Endothelial cell of umbilical vein (primary cell): Measurements from ENCODE around the gene TRPM3. TPM values are rescaled to one million over a fixed set of nuclear protein-coding genes. Genes with fewer than 3 reads are reported as not detected.

Experiments used
- BruUV-seq: library from RNA; stranded (reverse); fragments of 400-500 nt; replicated peaks from 2 replicates; lab custom pipeline; 2021; lab: Mats Ljungman, UMichigan
- CTCF ChIA-PET: fragments of 300-600, 350-600 bp; sonication (Branson Sonifier 250); formaldehyde crosslinking; loops from one replicate; lab custom pipeline; 2021; ENCODE audit warnings: antibody characterized with exemption, inconsistent platforms; lab: Charles Lee
- POLR2A ChIA-PET: fragments of 300-600, 350-600 bp; sonication (Branson Sonifier 250); formaldehyde crosslinking; loops from one replicate; lab custom pipeline; 2021; ENCODE audit warnings: antibody characterized with exemption, inconsistent platforms; lab: Charles Lee
- DNase-seq: peaks from one replicate; pipeline ENCODE4 v3.0.0-alpha.2; 2011; ENCODE audit warnings: low read depth, low spot score
- FAIRE-seq: peaks from 2 replicates; lab custom pipeline; 2011; peaks lifted over from hg19 to GRCh38; lab: Jason Lieb, UNC
- H2AFZ ChIP-seq: 2 replicates; pipeline ENCODE4 v1.6.0; 2012; ENCODE audit warnings: low read depth, low read length, control low read depth, inconsistent platforms
- H3K27ac ChIP-seq: 2 replicates; pipeline ENCODE4 v1.5.1; 2011; ENCODE audit warnings: low read depth, mild to moderate bottlenecking, control low read depth, low read length, moderate library complexity; ENCODE audit not compliant: insufficient read depth
- H3K27me3 ChIP-seq, 2 experiments: 2 replicates each; pipeline versions ENCODE4 v1.6.0 to v1.6.1; 2011; ENCODE audit warnings: low read length in 2 of 2, mixed read lengths in 1 of 2; ENCODE audit not compliant: control insufficient read depth in 2 of 2, insufficient read depth in 2 of 2
- H3K36me3 ChIP-seq, 2 experiments: 2 replicates in 1 of 2; 3 replicates in 1 of 2; pipeline ENCODE4 v1.5.1; 2011; ENCODE audit warnings: low read length in 2 of 2, mild to moderate bottlenecking in 1 of 2, moderate library complexity in 1 of 2; ENCODE audit not compliant: control insufficient read depth in 2 of 2, insufficient read depth in 2 of 2; ENCODE audit errors: extremely low read depth in 1 of 2
- H3K4me1 ChIP-seq: 3 replicates; pipeline ENCODE4 v1.5.1; 2011; ENCODE audit warnings: mild to moderate bottlenecking, low read length; ENCODE audit not compliant: control insufficient read depth, insufficient read depth; ENCODE audit errors: extremely low read depth
- H3K4me2 ChIP-seq: 2 replicates; pipeline ENCODE4 v1.6.1; 2011; ENCODE audit warnings: low read length, control low read depth, mixed read lengths; ENCODE audit not compliant: insufficient read depth
- H3K4me3 ChIP-seq, 3 experiments: fragments of 200-600 bp in 1 of 3; sonication (generic), shearing (Covaris generic) in 1 of 3; replicated peaks in 1 of 3; 2 replicates each; pipeline ENCODE4 v1.5.1; 2011 to 2016; ENCODE audit warnings: control low read depth in 3 of 3, low read length in 3 of 3, mild to moderate bottlenecking in 2 of 3, inconsistent platforms in 1 of 3, low read depth in 1 of 3, moderate library complexity in 1 of 3; ENCODE audit not compliant: insufficient read depth in 1 of 3
- H3K79me2 ChIP-seq: 2 replicates; pipeline ENCODE4 v1.6.0; 2012; ENCODE audit warnings: low read length, inconsistent platforms; ENCODE audit not compliant: control insufficient read depth, insufficient read depth
- H3K9ac ChIP-seq: replicated peaks from 2 replicates; pipeline ENCODE3; 2011; ENCODE audit warnings: low read length, control low read depth; ENCODE audit not compliant: insufficient read depth; ENCODE audit errors: extremely low read depth
- H3K9me1 ChIP-seq: replicated peaks from 3 replicates; pipeline ENCODE4 v1.6.0; 2011; ENCODE audit warnings: mild to moderate bottlenecking, low read length; ENCODE audit not compliant: control insufficient read depth, insufficient read depth; ENCODE audit errors: extremely low read depth
- H3K9me3 ChIP-seq: replicated peaks from 2 replicates; pipeline ENCODE4 v1.5.1; 2012; ENCODE audit warnings: low read length, inconsistent platforms; ENCODE audit not compliant: control insufficient read depth, insufficient read depth
- H4K20me1 ChIP-seq: replicated peaks from 2 replicates; pipeline ENCODE3; 2011; ENCODE audit warnings: mild to moderate bottlenecking, low read length; ENCODE audit not compliant: control insufficient read depth, insufficient read depth; ENCODE audit errors: extremely low read depth
- CTCF ChIP-seq, 2 donors: IDR thresholded peaks; 1 replicate in 1 of 2; 2 replicates in 1 of 2; pipeline ENCODE4 v1.5.1; 2011; ENCODE audit warnings: low read length in 2 of 2, mild to moderate bottlenecking in 2 of 2, moderate library complexity in 2 of 2, control low read depth in 1 of 2, inconsistent platforms in 1 of 2, low read depth in 1 of 2; ENCODE audit not compliant: insufficient read depth in 1 of 2; ENCODE audit errors: extremely low read depth in 1 of 2
- EZH2 ChIP-seq: IDR thresholded peaks from 2 replicates; pipeline ENCODE4 v1.6.1; 2012; ENCODE audit warnings: borderline replicate concordance, low read depth, mild to moderate bottlenecking, moderate library complexity, low read length, inconsistent platforms; ENCODE audit not compliant: severe bottlenecking
- FOS ChIP-seq: IDR thresholded peaks from 2 replicates; pipeline ENCODE4 v1.6.1; 2011; ENCODE audit warnings: mild to moderate bottlenecking, low read length, moderate library complexity, borderline replicate concordance; ENCODE audit not compliant: insufficient read depth
- GATA2 ChIP-seq: IDR thresholded peaks from 2 replicates; pipeline ENCODE4 v1.7.0; 2011; ENCODE audit warnings: low read depth, mild to moderate bottlenecking, moderate library complexity, mixed read lengths, low read length; ENCODE audit not compliant: insufficient read length, insufficient read depth
- JUN ChIP-seq: IDR thresholded peaks from 2 replicates; pipeline ENCODE4 v1.6.1; 2011; ENCODE audit warnings: borderline replicate concordance, low read depth; ENCODE audit not compliant: insufficient read length, insufficient read depth
- MYC ChIP-seq: IDR thresholded peaks from one replicate; pipeline ENCODE4 v1.6.1; 2011; ENCODE audit warnings: mild to moderate bottlenecking, low read depth, low read length
- POLR2A ChIP-seq: IDR thresholded peaks from 2 replicates; pipeline ENCODE4 v1.6.1; 2012; ENCODE audit warnings: low read depth, mild to moderate bottlenecking, control low read depth, low read length
- POLR2AphosphoS5 ChIP-seq: IDR thresholded peaks from 2 replicates; pipeline ENCODE4 v1.6.1; 2012; ENCODE audit warnings: low read depth, mild to moderate bottlenecking, control low read depth, low read length, moderate library complexity; ENCODE audit not compliant: insufficient read depth
- dilution Hi-C: fragments of 300-500 bp; cut with MboI; formaldehyde crosslinking; loops from one replicate; pipeline ENCODE4 v1.15.0; 2019; ENCODE audit warnings: low sequenced_read_pairs; ENCODE audit not compliant: extremely low pct_ligation_motif_present
- intact Hi-C: fragments of 100-400 bp; cut with micrococcal nuclease; formaldehyde crosslinking; loops from one replicate; pipeline ENCODE4 v1.10.0; 2022
- polyA plus RNA-seq, 4 experiments: library from polyadenylated mRNA; depleted of rRNA in 3 of 4; stranded (reverse) in 3 of 4; unstranded in 1 of 4; fragments of >200 nt; gene quantifications; 2 replicates each; pipeline versions ENCODE4 v1.2.1 to v1.2.3, GENCODE V29; 2011 to 2012; ENCODE audit warnings: missing spikeins in 1 of 4
- total RNA-seq: library from RNA; stranded (reverse); gene quantifications from 2 replicates; pipeline ENCODE4 v1.2.3, GENCODE V29; 2021
- TF ChIP-seq, protein P1 (sequence below): IDR thresholded peaks from 2 replicates; pipeline ENCODE4 v1.6.1; 2011; ENCODE audit not compliant: insufficient read depth, insufficient read length

Gene TRPM3
- total and polyA plus RNA-seq, 2 donors (not counting 3 experiments of a cell fraction or from before 2014, with no cell fraction given) = 0.17 to 0.33 TPM

GRCh38 chr9:70561111-70561510 is 560.3 kb downstream of the TRPM3 start:
- no peaks in the 10 kb centered on the region for H3K79me2 ChIP-seq
- no peak for TF ChIP-seq POLR2A
- TF ChIP-seq, protein P1, sequence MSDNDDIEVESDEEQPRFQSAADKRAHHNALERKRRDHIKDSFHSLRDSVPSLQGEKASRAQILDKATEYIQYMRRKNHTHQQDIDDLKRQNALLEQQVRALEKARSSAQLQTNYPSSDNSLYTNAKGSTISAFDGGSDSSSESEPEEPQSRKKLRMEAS = no peak
- no peak for TF ChIP-seq CTCF (IDR thresholded peaks at IDR 0.05; ENCODE audit: extremely low read depth in 1 of 2, insufficient read depth in 1 of 2, low read depth in 1 of 2, low read length in 2 of 2)
- no peak for TF ChIP-seq POLR2AphosphoS5
- TF ChIP-seq GATA2 = no peak
- no peak for TF ChIP-seq FOS
- no peak for TF ChIP-seq JUN
- no peak for TF ChIP-seq MYC
- TF ChIP-seq EZH2 = no peak
- no peaks in the 10 kb centered on the region for H3K36me3 ChIP-seq
- no peak overlapping the region for H3K4me2 ChIP-seq
- intact Hi-C loops (no loop called here), dilution Hi-C loops (no loop called here)
- no peak overlapping the region for H3K9ac ChIP-seq
- no peaks in the 10 kb centered on the region for H3K9me1 ChIP-seq
- BruUV-seq = no TSS peak
- ChIA-PET POLR2A (no interaction called here), CTCF (no interaction called here)
- no peaks in the 10 kb centered on the region for H3K4me1 ChIP-seq
- H2AFZ ChIP-seq = no peak overlapping the region
- DNase-seq = no peak
- no peaks in the 10 kb centered on the region for H4K20me1 ChIP-seq
- no peaks in the 10 kb centered on the region for H3K9me3 ChIP-seq
- no peak for FAIRE-seq
- no peaks in the 10 kb centered on the region for H3K27me3 ChIP-seq
- no peak overlapping the region for H3K27ac ChIP-seq
- H3K4me3 ChIP-seq = no peak overlapping the region
